Stomach (tissue), 4 donors: Measurements from ENCODE around the gene SLC1A2.

Source experiments
- CTCF ChIP-seq, 7 experiments: fragments of 450-650 bp in 4 of 7; fragments of 200-600 bp in 3 of 7; sonication (generic) in 3 of 7; IDR thresholded peaks; one replicate each; pipeline ENCODE4 v1.5.1; 2016 to 2019; ENCODE audit warnings: antibody characterized with exemption in 7 of 7, control low read depth in 2 of 7, mild to moderate bottlenecking in 1 of 7
- EP300 ChIP-seq: sonication (generic); formaldehyde crosslinking; IDR thresholded peaks from one replicate; pipeline ENCODE4 v1.6.1; 2017; ENCODE audit warnings: antibody characterized with exemption
- POLR2A ChIP-seq, 4 donors: fragments of 450-650 bp; IDR thresholded peaks; one replicate each; pipeline ENCODE4 v1.6.1; 2016; ENCODE audit warnings: antibody characterized with exemption in 4 of 4, control low read depth in 2 of 4, mild to moderate bottlenecking in 1 of 4, moderate library complexity in 1 of 4
- POLR2AphosphoS5 ChIP-seq, 3 donors: sonication (generic); formaldehyde crosslinking; IDR thresholded peaks; one replicate each; pipeline ENCODE4 v1.6.1; 2016; ENCODE audit warnings: antibody characterized with exemption in 3 of 3

DNA sequence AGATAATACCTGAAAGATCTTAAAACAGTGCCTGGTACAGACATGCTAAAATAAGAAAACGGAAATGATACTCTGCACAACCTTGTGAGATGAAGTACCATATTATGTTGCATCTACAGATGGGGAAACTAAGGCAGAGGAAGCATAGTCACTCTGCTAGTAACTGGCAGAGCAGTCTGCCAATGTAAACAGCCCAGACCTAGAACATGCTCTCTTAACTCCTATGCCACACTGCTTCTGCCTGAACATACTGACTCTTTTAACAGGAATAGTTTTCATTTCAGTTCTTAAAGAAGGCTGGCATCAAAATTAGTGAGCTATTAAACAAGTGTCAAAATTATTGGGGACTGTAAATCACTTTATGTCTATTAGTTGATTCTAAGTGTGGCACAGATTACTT, 180.5 kb downstream of the SLC1A2 start:
- no peak for TF ChIP-seq POLR2AphosphoS5 (IDR thresholded peaks at IDR 0.05)
- no peak for TF ChIP-seq CTCF (IDR thresholded peaks at IDR 0.05)
- TF ChIP-seq POLR2A (IDR thresholded peaks at IDR 0.05), result no peak
- no peak for TF ChIP-seq EP300
